ENCODE measurements around the gene TRIM61. TPM values are rescaled to one million over a fixed set of nuclear protein-coding genes. Genes with fewer than 3 reads are reported as not detected.
"Not testable (repeated sequence)": the region's sequence is repeated elsewhere in the genome, so short reads cannot be mapped to it uniquely, and the experiment has no call there.

The TRIM61 gene
- total RNA-seq, 1 experiment from 2014 or later: 2.8 TPM

DNA sequence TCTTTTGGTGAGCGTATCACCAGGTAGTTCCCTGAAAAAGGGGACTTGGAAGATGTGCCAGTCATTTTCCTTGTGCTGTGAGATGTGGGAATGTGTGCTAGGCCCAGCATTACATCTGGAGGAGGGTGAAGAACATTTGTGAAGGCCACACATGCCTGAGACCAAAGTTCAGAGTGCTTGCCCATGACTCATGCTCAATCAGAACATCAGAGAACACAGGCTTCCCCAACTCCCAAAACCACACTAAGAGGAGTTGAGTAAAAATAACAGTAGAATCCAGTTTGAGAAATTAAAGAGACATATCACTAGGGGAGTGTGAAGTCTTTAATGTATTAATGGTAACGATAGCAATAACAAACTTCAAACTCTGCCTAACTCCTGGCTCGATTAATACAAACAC is 18.0 kb downstream of the TRIM61 start:
- CTCF ChIA-PET; ATAC-seq; H3K36me3 Mint-ChIP-seq; H3K9me3 Mint-ChIP-seq; POLR2A ChIA-PET; DNase-seq (ENCODE audit: low spot score); H3K4me3 Mint-ChIP-seq; H3K27ac Mint-ChIP-seq; H3K27me3 Mint-ChIP-seq (ENCODE audit: low read depth): not testable (repeated sequence)
- peaks cover 18% of the 10 kb centered on the region for H3K4me1 Mint-ChIP-seq

DNA sequence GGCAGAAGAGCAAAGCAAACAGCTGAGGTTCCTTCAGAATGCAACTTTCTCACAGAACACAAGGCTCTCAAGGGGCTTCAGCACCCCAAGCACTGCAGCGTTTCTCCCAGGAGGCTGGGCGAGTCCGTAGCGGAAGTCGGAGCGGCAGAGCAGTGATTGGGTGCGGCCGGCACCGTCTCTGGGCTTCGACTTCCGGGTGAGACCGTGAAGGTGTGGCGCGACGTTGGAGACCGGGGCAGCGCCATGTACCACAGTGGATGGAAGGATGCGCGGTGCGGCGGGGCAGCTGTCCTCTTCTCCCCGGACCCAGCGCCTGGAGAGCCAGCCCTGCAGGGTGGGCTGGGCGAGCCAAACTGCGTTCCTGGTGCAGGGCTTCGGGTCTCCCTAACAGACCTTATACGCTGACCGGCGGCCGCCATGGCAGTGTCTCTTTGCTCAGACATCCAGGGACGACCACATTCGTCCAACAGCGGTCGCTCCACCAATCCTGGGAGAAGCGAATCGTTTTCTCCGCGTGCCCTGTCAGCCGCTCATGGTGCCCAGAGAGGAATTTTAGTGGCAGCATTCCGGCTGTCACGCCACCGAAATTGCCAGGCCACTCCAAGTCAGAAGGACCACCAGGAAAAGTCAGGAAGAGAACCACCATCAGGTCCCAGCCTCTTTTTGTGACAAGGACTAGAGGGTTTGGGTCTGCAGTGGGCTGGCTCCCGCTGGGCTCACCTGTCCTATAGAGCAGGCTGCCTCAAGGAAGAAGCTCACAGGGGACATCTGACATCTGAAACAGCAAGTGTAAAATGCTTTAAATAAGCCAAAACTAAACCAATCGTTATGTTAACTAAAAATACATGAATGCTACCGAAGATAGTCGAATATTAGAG is 20.5 kb downstream of the TRIM61 start:
- POLR2A ChIA-PET: interaction anchor here (1.1 kb wide), 1 partner anchor 8 kb away, joined by 3 read pairs; no protein-coding TSS in a partner anchor
- DNase-seq (ENCODE audit: low spot score) (peak; percentile 80), ATAC-seq (peak; percentile 98)
- peaks cover 18% of the 10 kb centered on the region for H3K4me1 Mint-ChIP-seq
- H3K9me3 Mint-ChIP-seq: peaks cover 3% of the 10 kb centered on the region
- CTCF ChIA-PET: interaction anchor here (0.5 to 2.1 kb wide), 4 partner anchors 20 to 140 kb away, joined by 4 to 7 read pairs (median 6); no protein-coding TSS in a partner anchor
- H3K4me3 Mint-ChIP-seq: peak overlapping the region; percentile 90
- no peaks in the 10 kb centered on the region for H3K36me3 Mint-ChIP-seq
- no peaks in the 10 kb centered on the region; the same call in 1 of the 2 replicates for H3K27me3 Mint-ChIP-seq (ENCODE audit: low read depth)
- peak overlapping the region; percentile 73 for H3K27ac Mint-ChIP-seq
- no peak for TF ChIP-seq SMAD4 (CRISPR knock-in tag; IDR thresholded peaks at IDR 0.05)
- TF ChIP-seq ZNF263 (CRISPR knock-in tag; IDR thresholded peaks at IDR 0.05; ENCODE audit: low read depth): no peak
- TF ChIP-seq ZNF396 (CRISPR knock-in tag; IDR thresholded peaks at IDR 0.05; ENCODE audit: borderline replicate concordance): no peak
- TF ChIP-seq, protein P1, sequence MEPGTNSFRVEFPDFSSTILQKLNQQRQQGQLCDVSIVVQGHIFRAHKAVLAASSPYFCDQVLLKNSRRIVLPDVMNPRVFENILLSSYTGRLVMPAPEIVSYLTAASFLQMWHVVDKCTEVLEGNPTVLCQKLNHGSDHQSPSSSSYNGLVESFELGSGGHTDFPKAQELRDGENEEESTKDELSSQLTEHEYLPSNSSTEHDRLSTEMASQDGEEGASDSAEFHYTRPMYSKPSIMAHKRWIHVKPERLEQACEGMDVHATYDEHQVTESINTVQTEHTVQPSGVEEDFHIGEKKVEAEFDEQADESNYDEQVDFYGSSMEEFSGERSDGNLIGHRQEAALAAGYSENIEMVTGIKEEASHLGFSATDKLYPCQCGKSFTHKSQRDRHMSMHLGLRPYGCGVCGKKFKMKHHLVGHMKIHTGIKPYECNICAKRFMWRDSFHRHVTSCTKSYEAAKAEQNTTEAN (CRISPR knock-in tag; IDR thresholded peaks at IDR 0.05): peak; percentile 44; the same call in 1 of the 2 replicates
- TF ChIP-seq ZNF317 (CRISPR knock-in tag; IDR thresholded peaks at IDR 0.05; ENCODE audit: borderline replicate concordance, low read depth): no peak
- TF ChIP-seq, protein P2, sequence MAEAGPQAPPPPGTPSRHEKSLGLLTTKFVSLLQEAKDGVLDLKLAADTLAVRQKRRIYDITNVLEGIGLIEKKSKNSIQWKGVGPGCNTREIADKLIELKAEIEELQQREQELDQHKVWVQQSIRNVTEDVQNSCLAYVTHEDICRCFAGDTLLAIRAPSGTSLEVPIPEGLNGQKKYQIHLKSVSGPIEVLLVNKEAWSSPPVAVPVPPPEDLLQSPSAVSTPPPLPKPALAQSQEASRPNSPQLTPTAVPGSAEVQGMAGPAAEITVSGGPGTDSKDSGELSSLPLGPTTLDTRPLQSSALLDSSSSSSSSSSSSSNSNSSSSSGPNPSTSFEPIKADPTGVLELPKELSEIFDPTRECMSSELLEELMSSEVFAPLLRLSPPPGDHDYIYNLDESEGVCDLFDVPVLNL (CRISPR knock-in tag; IDR thresholded peaks at IDR 0.05; ENCODE audit: borderline replicate concordance, low read depth): no peak; the same call in 1 of the 2 replicates
- TF ChIP-seq, protein P3, sequence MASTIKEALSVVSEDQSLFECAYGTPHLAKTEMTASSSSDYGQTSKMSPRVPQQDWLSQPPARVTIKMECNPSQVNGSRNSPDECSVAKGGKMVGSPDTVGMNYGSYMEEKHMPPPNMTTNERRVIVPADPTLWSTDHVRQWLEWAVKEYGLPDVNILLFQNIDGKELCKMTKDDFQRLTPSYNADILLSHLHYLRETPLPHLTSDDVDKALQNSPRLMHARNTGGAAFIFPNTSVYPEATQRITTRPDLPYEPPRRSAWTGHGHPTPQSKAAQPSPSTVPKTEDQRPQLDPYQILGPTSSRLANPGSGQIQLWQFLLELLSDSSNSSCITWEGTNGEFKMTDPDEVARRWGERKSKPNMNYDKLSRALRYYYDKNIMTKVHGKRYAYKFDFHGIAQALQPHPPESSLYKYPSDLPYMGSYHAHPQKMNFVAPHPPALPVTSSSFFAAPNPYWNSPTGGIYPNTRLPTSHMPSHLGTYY (CRISPR knock-in tag; IDR thresholded peaks at IDR 0.05): no peak
- no peak for TF ChIP-seq ESRRA (CRISPR knock-in tag; IDR thresholded peaks at IDR 0.05; ENCODE audit: borderline replicate concordance)
- TF ChIP-seq, protein P4, sequence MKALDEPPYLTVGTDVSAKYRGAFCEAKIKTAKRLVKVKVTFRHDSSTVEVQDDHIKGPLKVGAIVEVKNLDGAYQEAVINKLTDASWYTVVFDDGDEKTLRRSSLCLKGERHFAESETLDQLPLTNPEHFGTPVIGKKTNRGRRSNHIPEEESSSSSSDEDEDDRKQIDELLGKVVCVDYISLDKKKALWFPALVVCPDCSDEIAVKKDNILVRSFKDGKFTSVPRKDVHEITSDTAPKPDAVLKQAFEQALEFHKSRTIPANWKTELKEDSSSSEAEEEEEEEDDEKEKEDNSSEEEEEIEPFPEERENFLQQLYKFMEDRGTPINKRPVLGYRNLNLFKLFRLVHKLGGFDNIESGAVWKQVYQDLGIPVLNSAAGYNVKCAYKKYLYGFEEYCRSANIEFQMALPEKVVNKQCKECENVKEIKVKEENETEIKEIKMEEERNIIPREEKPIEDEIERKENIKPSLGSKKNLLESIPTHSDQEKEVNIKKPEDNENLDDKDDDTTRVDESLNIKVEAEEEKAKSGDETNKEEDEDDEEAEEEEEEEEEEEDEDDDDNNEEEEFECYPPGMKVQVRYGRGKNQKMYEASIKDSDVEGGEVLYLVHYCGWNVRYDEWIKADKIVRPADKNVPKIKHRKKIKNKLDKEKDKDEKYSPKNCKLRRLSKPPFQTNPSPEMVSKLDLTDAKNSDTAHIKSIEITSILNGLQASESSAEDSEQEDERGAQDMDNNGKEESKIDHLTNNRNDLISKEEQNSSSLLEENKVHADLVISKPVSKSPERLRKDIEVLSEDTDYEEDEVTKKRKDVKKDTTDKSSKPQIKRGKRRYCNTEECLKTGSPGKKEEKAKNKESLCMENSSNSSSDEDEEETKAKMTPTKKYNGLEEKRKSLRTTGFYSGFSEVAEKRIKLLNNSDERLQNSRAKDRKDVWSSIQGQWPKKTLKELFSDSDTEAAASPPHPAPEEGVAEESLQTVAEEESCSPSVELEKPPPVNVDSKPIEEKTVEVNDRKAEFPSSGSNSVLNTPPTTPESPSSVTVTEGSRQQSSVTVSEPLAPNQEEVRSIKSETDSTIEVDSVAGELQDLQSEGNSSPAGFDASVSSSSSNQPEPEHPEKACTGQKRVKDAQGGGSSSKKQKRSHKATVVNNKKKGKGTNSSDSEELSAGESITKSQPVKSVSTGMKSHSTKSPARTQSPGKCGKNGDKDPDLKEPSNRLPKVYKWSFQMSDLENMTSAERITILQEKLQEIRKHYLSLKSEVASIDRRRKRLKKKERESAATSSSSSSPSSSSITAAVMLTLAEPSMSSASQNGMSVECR (CRISPR knock-in tag; IDR thresholded peaks at IDR 0.05; ENCODE audit: borderline replicate concordance): peak; percentile 85; the same call in 1 of the 2 replicates
- TF ChIP-seq HMGA2 (CRISPR knock-in tag; IDR thresholded peaks at IDR 0.05): no peak
- no peak for TF ChIP-seq ZNF232 (CRISPR knock-in tag; IDR thresholded peaks at IDR 0.05)
- TF ChIP-seq PRRX2 (CRISPR knock-in tag; IDR thresholded peaks at IDR 0.05): no peak
- TF ChIP-seq ZNF416 (CRISPR knock-in tag; IDR thresholded peaks at IDR 0.05): no peak
- TF ChIP-seq, protein P5, sequence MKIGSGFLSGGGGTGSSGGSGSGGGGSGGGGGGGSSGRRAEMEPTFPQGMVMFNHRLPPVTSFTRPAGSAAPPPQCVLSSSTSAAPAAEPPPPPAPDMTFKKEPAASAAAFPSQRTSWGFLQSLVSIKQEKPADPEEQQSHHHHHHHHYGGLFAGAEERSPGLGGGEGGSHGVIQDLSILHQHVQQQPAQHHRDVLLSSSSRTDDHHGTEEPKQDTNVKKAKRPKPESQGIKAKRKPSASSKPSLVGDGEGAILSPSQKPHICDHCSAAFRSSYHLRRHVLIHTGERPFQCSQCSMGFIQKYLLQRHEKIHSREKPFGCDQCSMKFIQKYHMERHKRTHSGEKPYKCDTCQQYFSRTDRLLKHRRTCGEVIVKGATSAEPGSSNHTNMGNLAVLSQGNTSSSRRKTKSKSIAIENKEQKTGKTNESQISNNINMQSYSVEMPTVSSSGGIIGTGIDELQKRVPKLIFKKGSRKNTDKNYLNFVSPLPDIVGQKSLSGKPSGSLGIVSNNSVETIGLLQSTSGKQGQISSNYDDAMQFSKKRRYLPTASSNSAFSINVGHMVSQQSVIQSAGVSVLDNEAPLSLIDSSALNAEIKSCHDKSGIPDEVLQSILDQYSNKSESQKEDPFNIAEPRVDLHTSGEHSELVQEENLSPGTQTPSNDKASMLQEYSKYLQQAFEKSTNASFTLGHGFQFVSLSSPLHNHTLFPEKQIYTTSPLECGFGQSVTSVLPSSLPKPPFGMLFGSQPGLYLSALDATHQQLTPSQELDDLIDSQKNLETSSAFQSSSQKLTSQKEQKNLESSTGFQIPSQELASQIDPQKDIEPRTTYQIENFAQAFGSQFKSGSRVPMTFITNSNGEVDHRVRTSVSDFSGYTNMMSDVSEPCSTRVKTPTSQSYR (CRISPR knock-in tag; IDR thresholded peaks at IDR 0.05): peak; percentile 85; the same call in 1 of the 2 replicates
- TF ChIP-seq, protein P6, sequence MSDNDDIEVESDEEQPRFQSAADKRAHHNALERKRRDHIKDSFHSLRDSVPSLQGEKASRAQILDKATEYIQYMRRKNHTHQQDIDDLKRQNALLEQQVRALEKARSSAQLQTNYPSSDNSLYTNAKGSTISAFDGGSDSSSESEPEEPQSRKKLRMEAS (CRISPR knock-in tag; IDR thresholded peaks at IDR 0.05): peak; percentile 97
- TF ChIP-seq RORB (CRISPR knock-in tag; IDR thresholded peaks at IDR 0.05): no peak
- peak; percentile 84 for TF ChIP-seq CREB1 (CRISPR knock-in tag; IDR thresholded peaks at IDR 0.05)
- TF ChIP-seq TEAD4 (CRISPR knock-in tag; IDR thresholded peaks at IDR 0.05): 0 out of 2 replicates have a peak, but pooled peaks have one; percentile 44
- 0 out of 2 replicates have a peak, but pooled peaks have one; percentile 26 for TF ChIP-seq ELF4 (CRISPR knock-in tag; IDR thresholded peaks at IDR 0.05; ENCODE audit: low read depth)
- peak; percentile 68 for TF ChIP-seq SP1 (CRISPR knock-in tag; conservative IDR thresholded peaks at IDR 0.05)
- TF ChIP-seq NFE2L1 (CRISPR knock-in tag; IDR thresholded peaks at IDR 0.05): peak; percentile 81
